Fibroblast of pulmonary artery (primary cell): ENCODE measurements around the gene KANK2.
A peak's percentile ranks its signal among the peaks of the same experiment; 100 is the strongest.
"Not testable (repeated sequence)": the region's sequence is repeated elsewhere in the genome, so short reads cannot be mapped to it uniquely, and the experiment has no call there.

ENCODE experiments used
- DNase-seq: peaks from one replicate; pipeline ENCODE4 v3.0.0-alpha.2; 2010; ENCODE audit warnings: low read depth
- H3K4me3 ChIP-seq: replicated peaks from 2 replicates; pipeline ENCODE4 v1.5.1; 2011; ENCODE audit warnings: low read depth, mild to moderate bottlenecking, control low read depth, low read length, moderate library complexity
- TF ChIP-seq, protein P1 (sequence below): IDR thresholded peaks from 2 replicates; pipeline ENCODE4 v1.5.1; 2011; ENCODE audit warnings: mild to moderate bottlenecking, control low read depth, low read length, inconsistent platforms; ENCODE audit errors: missing control alignments

KANK2 gene

DNA sequence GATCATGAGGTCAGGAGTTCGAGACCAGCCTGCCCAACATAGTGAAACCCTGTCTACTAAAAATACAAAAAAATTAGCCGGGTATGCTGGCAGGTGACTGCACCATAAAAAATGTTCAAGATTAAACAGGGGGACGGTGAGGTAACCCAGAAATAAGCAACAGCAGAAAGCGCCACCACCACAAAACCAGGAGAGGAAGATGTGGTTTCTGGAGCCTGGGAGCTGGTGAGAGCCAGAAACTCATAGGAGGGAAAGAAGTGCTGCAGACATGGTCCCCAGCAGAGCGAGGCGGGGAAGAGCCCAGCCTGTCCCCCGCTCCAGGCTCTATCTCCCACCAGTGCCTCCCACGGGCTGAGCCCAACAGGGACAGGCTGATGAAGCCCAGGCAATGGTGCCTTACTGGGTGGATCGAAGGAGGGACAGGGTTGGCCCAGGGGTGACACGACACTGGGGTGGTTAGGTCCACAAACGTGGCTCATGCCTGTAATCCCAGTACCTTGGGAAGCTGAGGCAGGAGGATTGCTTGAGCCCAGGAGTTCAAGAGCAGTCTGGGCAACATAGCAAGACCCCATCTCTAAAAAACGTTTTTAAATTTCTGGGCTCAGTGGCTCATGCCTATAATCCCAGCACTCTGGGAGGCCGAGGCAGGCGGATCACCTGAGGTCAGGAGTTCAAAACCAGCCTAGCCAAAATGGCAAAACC lies 60.8 kb downstream of the KANK2 start:
- H3K4me3 ChIP-seq = no peak overlapping the region
- no peak for DNase-seq
- TF ChIP-seq, protein P1, sequence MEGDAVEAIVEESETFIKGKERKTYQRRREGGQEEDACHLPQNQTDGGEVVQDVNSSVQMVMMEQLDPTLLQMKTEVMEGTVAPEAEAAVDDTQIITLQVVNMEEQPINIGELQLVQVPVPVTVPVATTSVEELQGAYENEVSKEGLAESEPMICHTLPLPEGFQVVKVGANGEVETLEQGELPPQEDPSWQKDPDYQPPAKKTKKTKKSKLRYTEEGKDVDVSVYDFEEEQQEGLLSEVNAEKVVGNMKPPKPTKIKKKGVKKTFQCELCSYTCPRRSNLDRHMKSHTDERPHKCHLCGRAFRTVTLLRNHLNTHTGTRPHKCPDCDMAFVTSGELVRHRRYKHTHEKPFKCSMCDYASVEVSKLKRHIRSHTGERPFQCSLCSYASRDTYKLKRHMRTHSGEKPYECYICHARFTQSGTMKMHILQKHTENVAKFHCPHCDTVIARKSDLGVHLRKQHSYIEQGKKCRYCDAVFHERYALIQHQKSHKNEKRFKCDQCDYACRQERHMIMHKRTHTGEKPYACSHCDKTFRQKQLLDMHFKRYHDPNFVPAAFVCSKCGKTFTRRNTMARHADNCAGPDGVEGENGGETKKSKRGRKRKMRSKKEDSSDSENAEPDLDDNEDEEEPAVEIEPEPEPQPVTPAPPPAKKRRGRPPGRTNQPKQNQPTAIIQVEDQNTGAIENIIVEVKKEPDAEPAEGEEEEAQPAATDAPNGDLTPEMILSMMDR = no peak

DNA sequence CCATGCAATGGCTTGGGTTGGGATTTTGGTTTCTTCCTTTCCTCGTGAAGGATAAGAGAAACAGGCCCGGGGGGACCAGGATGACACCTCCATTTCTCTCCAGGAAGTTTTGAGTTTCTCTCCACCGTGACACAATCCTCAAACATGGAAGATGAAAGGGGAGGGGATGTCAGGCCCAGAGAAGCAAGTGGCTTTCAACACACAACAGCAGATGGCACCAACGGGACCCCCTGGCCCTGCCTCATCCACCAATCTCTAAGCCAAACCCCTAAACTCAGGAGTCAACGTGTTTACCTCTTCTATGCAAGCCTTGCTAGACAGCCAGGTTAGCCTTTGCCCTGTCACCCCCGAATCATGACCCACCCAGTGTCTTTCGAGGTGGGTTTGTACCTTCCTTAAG lies 65.9 kb downstream of the KANK2 start:
- no peak overlapping the region for H3K4me3 ChIP-seq
- TF ChIP-seq, protein P1 = no peak

DNA sequence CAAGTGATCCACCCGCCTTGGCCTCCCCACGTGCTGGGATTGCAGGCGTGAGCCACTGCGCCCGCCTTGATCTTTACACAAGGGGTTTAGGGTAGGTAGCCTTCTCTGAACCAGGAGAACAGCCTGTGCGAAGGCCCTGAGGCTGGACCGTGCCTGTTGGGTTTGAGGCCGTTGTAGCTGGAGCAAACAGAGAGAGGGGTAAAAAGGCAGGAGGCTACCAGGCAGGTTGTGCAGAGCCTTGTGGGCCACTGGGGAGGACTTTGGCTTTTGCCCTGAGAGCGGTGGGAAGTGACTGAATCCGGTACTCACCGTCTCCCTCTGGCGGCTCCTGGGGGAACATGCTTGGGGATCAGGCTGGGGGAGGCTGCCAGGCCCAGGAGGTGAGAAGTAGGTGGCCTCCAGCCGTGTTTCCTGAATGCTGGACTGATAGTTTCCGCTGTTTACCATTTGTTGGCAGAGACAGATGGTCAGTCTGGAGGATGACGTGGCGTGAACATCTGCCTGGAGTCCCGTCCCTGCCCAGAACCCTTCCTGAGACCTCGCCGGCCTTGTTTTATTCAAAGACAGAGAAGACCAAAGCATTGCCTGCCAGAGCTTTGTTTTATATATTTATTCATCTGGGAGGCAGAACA lies 66.4 kb downstream of the KANK2 start:
- peak; percentile 74 for DNase-seq
- H3K4me3 ChIP-seq = no peak overlapping the region
- TF ChIP-seq, protein P1 = peak; percentile 91

More for the DNA sequence above, 65.9 kb downstream of the KANK2 start:
- DNase-seq = no peak

DNA sequence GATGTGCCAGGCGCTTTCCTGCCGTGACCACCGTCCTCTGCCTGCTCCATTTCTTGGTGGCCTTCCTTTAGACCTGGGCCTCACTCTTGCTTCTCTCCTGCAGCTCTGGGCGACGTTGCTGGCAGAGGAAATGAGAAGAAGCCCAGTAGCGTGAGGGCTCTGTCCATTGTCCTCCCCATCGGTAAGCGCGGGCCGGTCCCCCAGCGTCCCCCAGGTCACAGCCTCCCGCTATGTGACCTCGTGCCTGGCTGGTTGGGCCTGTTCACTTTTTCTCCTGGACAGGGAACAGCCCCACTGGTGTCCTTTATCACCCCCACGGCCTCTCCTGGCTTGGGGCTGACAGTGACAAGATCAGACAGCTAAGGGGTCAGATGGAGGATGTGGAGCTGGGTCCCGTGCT lies 69.4 kb downstream of the KANK2 start:
- TF ChIP-seq, protein P1 = no peak

DNA sequence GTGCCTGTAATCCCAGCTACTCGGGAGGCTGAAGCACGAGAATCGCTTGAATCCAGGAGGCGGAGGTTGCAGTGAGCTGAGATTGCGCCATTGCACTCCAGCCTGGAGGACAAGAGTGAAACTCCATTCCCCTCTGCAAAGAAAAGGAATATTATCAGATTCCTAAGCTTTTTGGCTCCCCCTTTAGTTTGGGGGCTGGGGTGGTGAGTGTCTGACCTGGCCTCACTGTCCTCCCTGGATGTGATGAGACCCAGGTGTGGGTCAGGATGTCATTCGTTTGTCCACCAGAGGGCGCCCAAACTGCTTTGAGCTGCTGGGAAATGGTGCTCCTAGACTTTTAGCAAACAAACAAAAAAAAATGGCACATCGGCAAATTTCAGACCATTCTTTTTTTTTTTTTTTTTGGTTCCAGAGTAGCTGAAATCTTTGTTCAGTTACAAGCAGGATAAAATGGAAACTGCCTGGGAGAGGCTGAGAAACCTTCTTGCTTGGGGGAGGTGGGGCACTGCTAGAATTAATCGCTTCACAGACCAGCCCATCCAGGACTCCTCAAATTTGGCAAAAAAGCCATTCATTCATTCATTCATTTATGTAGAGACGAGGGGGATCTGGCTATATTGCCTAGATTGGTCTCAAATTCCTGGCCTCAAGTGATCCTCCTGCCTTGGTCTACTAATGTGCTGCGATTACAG lies 71.2 kb downstream of the KANK2 start:
- DNase-seq = peak; percentile 80
- TF ChIP-seq, protein P1 = peak; percentile 73
- no peak overlapping the region for H3K4me3 ChIP-seq

More for the DNA sequence above, 69.4 kb downstream of the KANK2 start:
- H3K4me3 ChIP-seq = no peak overlapping the region
- no peak for DNase-seq

DNA sequence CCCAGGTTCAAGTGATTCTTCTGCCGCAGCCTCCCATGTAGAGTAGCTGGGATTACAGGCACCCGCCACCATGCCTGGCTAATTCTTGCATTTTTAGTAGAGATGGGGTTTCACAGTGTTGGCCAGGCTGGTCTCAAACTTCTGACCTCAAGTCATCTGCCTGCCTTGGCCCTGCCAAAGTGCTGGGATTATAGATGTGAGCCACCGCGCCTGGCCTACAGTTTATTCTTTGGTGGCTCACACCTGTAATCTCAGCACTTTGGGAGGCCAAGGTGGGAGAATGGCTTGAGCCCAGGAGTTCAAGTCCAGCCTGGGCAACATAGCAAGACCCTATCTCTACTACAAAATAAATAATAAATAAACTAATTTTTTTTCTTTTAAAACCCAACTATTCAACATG lies 73.2 kb downstream of the KANK2 start:
- not testable (repeated sequence) for H3K4me3 ChIP-seq, DNase-seq

DNA sequence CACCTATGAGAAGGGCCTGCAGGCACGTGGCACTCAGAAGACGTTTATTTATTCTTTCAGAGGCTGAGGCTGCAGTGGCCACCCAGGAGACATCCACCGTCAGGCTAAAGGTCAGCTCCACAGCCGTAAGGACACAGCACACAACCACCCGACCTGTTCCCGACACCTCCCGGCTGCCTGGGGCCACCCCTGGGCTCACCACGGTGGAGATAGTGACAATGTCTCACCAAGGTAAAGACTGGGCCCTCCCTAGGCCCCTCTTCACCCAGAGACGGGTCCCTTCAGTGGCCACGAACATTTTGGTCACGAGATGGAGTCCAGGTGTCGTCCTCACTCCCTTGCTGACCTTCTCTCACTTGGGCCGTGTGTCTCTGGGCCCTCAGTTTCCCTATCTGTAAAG lies 74.2 kb downstream of the KANK2 start:
- TF ChIP-seq, protein P1 = no peak
- no peak overlapping the region for H3K4me3 ChIP-seq
- no peak for DNase-seq

DNA sequence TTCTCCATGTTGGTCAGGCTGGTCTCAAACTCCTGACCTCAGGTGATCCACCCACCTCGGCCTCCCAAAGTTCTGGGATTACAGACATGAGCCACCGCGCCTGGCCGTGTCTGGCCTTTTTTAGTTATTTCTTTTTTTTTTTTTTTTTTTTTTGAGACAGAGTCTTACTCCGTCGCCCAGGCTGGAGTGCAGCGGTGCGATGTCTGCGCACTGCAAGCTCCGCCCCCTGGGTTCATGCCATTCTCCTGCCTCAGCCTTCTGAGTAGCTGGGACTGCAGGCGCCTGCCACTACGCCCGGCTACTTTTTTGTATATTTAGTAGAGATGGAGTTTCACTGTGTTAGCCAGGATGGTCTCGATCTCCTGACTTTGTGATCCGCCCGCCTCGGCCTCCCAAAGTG lies 75.4 kb downstream of the KANK2 start:
- not testable (repeated sequence) for DNase-seq, H3K4me3 ChIP-seq
